H9 (cell line): ENCODE data around the gene SLCO4A1. TPM values are rescaled to one million over a fixed set of nuclear protein-coding genes. Genes with fewer than 3 reads are reported as not detected.

ENCODE experiments used
- DNase-seq: peaks from one replicate; pipeline ENCODE4 v3.0.0-alpha.2; 2017
- H2AFZ ChIP-seq: one replicate; pipeline ENCODE4 v1.6.1; 2013; ENCODE audit warnings: mild to moderate bottlenecking, low read length, control low read depth, moderate library complexity
- H2AK5ac ChIP-seq: 2 replicates; pipeline ENCODE4 v1.6.1; 2013; ENCODE audit warnings: low read length, control low read depth, mixed read lengths; ENCODE audit not compliant: insufficient read length
- H2BK120ac ChIP-seq: one replicate; pipeline ENCODE4 v1.6.1; 2013; ENCODE audit warnings: low read depth, mild to moderate bottlenecking, low read length, control low read depth, inconsistent platforms; ENCODE audit not compliant: poor library complexity, severe bottlenecking
- H2BK12ac ChIP-seq: 2 replicates; pipeline ENCODE4 v1.6.1; 2013; ENCODE audit warnings: low read length, control low read depth, mixed read lengths, low read depth; ENCODE audit not compliant: insufficient read length
- H2BK15ac ChIP-seq: 2 replicates; pipeline ENCODE4 v1.6.1; 2013; ENCODE audit warnings: low read depth, low read length, control low read depth
- H2BK20ac ChIP-seq: one replicate; pipeline ENCODE4 v1.6.1; 2013; ENCODE audit warnings: low read depth, mild to moderate bottlenecking, low read length, control low read depth, inconsistent platforms; ENCODE audit not compliant: poor library complexity, severe bottlenecking
- H2BK5ac ChIP-seq: 2 replicates; pipeline ENCODE4 v1.6.1; 2013; ENCODE audit warnings: low read length, control low read depth, mixed read lengths; ENCODE audit not compliant: insufficient read length
- H3K14ac ChIP-seq: 2 replicates; pipeline ENCODE4 v1.6.1; 2013; ENCODE audit warnings: low read length, control low read depth; ENCODE audit not compliant: insufficient read depth
- H3K18ac ChIP-seq: 2 replicates; pipeline ENCODE4 v1.6.1; 2013; ENCODE audit warnings: low read depth, mild to moderate bottlenecking, mixed read lengths, low read length, control low read depth; ENCODE audit not compliant: insufficient read length
- H3K23ac ChIP-seq: 2 replicates; pipeline ENCODE4 v1.6.1; 2013; ENCODE audit warnings: low read length, control low read depth, mixed read lengths, low read depth; ENCODE audit not compliant: insufficient read length
- H3K23me2 ChIP-seq: 2 replicates; pipeline ENCODE4 v1.6.1; 2013; ENCODE audit warnings: low read depth, mild to moderate bottlenecking, mixed read lengths, low read length, control low read depth; ENCODE audit not compliant: insufficient read length, poor library complexity, severe bottlenecking
- H3K27ac ChIP-seq: 2 replicates; pipeline ENCODE4 v1.5.1; 2013; ENCODE audit warnings: low read length, control low read depth, mixed read lengths, low read depth; ENCODE audit not compliant: insufficient read length
- H3K27me3 ChIP-seq: 2 replicates; pipeline ENCODE4 v1.6.1; 2013; ENCODE audit warnings: low read length, control low read depth, inconsistent platforms; ENCODE audit not compliant: insufficient read depth
- H3K4ac ChIP-seq: 2 replicates; pipeline ENCODE4 v1.6.1; 2013; ENCODE audit warnings: low read depth, mild to moderate bottlenecking, control low read depth, inconsistent platforms, low read length, moderate library complexity
- H3K4me1 ChIP-seq: 2 replicates; pipeline ENCODE4 v1.6.1; 2013; ENCODE audit warnings: low read length, control low read depth, inconsistent platforms; ENCODE audit not compliant: insufficient read depth
- H3K4me2 ChIP-seq: 2 replicates; pipeline ENCODE4 v1.6.1; 2013; ENCODE audit warnings: low read length, control low read depth, mixed read lengths; ENCODE audit not compliant: insufficient read length, insufficient read depth
- H3K56ac ChIP-seq: 2 replicates; pipeline ENCODE4 v1.6.1; 2013; ENCODE audit warnings: low read depth, mild to moderate bottlenecking, mixed read lengths, low read length, control low read depth; ENCODE audit not compliant: insufficient read length
- H3K79me1 ChIP-seq: 2 replicates; pipeline ENCODE4 v1.6.1; 2013; ENCODE audit warnings: low read depth, mild to moderate bottlenecking, moderate library complexity, low read length, control low read depth, inconsistent platforms; ENCODE audit not compliant: insufficient read depth, poor library complexity, severe bottlenecking
- H3K79me2 ChIP-seq: 2 replicates; pipeline ENCODE4 v1.6.1; 2013; ENCODE audit warnings: low read length, control low read depth, inconsistent platforms; ENCODE audit not compliant: insufficient read depth
- H3K9ac ChIP-seq: 2 replicates; pipeline ENCODE4 v1.6.1; 2013; ENCODE audit warnings: low read length, control low read depth, mixed read lengths; ENCODE audit not compliant: insufficient read length; ENCODE audit errors: extremely low read depth
- H3K9me3 ChIP-seq: one replicate; pipeline ENCODE4 v1.6.1; 2013; ENCODE audit warnings: low read depth, low read length, inconsistent platforms; ENCODE audit not compliant: control insufficient read depth
- H3T11ph ChIP-seq: one replicate; pipeline ENCODE4 v1.6.1; 2013; ENCODE audit warnings: mild to moderate bottlenecking, low read length, control low read depth, inconsistent platforms
- H4K20me1 ChIP-seq: one replicate; pipeline ENCODE4 v1.6.1; 2013; ENCODE audit not compliant: control insufficient read depth, insufficient read length, insufficient read depth
- H4K5ac ChIP-seq: 2 replicates; pipeline ENCODE4 v1.6.1; 2013; ENCODE audit warnings: low read depth, mild to moderate bottlenecking, mixed read lengths, low read length, control low read depth; ENCODE audit not compliant: insufficient read length
- H4K8ac ChIP-seq: replicated peaks from 2 replicates; pipeline ENCODE4 v1.6.1; 2013; ENCODE audit warnings: low read length, control low read depth, mixed read lengths, low read depth; ENCODE audit not compliant: insufficient read length
- H4K91ac ChIP-seq: 2 replicates; pipeline ENCODE4 v1.6.1; 2013; ENCODE audit warnings: low read depth, mild to moderate bottlenecking, moderate library complexity, mixed read lengths, low read length, control low read depth; ENCODE audit not compliant: insufficient read length
- H3K27ac Mint-ChIP-seq, 3 experiments: 2 replicates in 2 of 3; 3 replicates in 1 of 3; pipeline ENCODE4 v1.8.0; 2020 to 2021; ENCODE audit warnings: mixed read lengths in 3 of 3, mild to moderate bottlenecking in 1 of 3, moderate library complexity in 1 of 3
- H3K27me3 Mint-ChIP-seq: 2 replicates; pipeline ENCODE4 v1.8.0; 2021; ENCODE audit warnings: low read depth, mild to moderate bottlenecking, moderate library complexity, mixed read lengths
- H3K36me3 Mint-ChIP-seq, 3 experiments: 2 replicates in 2 of 3; 3 replicates in 1 of 3; pipeline ENCODE4 v1.8.0; 2020 to 2021; ENCODE audit warnings: low read depth in 3 of 3, mixed read lengths in 3 of 3; ENCODE audit not compliant: insufficient read depth in 1 of 3
- H3K4me1 Mint-ChIP-seq, 2 experiments: 2 replicates each; pipeline ENCODE4 v1.8.0; 2020; ENCODE audit warnings: mixed read lengths in 2 of 2
- H3K4me3 Mint-ChIP-seq, 2 experiments: 2 replicates in 1 of 2; 3 replicates in 1 of 2; pipeline ENCODE4 v1.8.0; 2020 to 2021; ENCODE audit warnings: mild to moderate bottlenecking in 2 of 2, mixed read lengths in 2 of 2, moderate library complexity in 1 of 2
- H3K9me3 Mint-ChIP-seq, 2 experiments: 2 replicates in 1 of 2; 3 replicates in 1 of 2; pipeline ENCODE4 v1.8.0; 2020; ENCODE audit warnings: mild to moderate bottlenecking in 2 of 2, mixed read lengths in 2 of 2, moderate library complexity in 1 of 2
- WGBS: extraction: QIAGEN DNeasy Blood & Tissue Kit; methylation state at CpG from one replicate; pipeline ENCODE4 v1.1.7; 2013; ENCODE audit warnings: missing lambda C conversion rate, low lambda C conversion rate, mixed read lengths; ENCODE audit not compliant: insufficient read length; ENCODE audit errors: extremely low coverage; 5-methylcytosine and 5-hydroxymethylcytosine counted together
- total RNA-seq: library from RNA; stranded (reverse); gene quantifications from 2 replicates; pipeline ENCODE4 v1.2.1, GENCODE V29; 2021
- TF ChIP-seq, protein P1 (sequence below): fragments of 200-600 bp; sonication (generic); conservative IDR thresholded peaks from 3 replicates; pipeline ENCODE4 v1.8.0; 2021; ENCODE audit warnings: antibody characterized with exemption, mild to moderate bottlenecking

Gene SLCO4A1
- total RNA-seq, 1 experiment from 2014 or later = 9.4 TPM

DNA sequence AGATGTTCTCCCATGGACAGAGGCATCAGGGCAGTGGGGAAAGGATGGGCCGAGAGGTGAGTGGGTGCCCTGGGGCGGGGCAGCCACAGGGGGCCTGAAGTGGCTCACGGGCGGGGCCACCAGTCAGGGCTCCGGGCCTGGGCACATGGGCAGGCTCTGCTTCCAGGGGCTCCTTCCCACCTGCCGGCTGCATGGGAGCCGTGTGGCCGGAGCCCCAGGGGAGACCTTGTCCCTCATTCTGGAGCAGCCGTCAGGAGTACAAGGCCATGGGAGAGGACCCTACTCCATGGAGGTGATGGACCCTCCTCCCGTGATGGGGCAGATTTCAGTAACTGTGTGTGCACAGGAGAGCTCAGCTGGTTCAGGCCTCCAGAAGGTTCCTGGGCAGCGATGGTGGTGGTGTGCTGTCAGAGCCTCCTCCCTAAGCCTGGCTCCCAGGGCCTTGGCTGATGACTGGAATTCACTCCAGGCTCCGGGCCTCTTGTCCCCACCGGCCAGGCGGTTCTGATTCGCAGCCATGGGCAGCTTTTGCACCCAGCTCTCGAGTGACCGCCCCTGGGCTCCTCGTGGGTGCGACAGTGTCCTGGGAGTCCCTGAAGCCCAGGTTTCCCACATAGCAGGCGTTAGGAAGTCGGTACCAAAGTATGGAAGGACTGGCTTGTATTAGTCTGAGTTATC is 6.2 kb downstream of the SLCO4A1 start:
- H3K79me2 ChIP-seq = peaks cover 3% of the 10 kb centered on the region; the same call in 1 of the 2 replicates
- no peaks in the 10 kb centered on the region for H3K79me1 ChIP-seq
- no peak overlapping the region for H3K4ac ChIP-seq
- no peak overlapping the region for H3K14ac ChIP-seq
- H2AK5ac ChIP-seq = no peak overlapping the region
- Mint-ChIP-seq H3K9me3 (no peaks in the 10 kb centered on the region), H3K4me1 (peaks cover 19 to 32% of the 10 kb centered on the region in 2 experiments), H3K27ac (no peak overlapping the region), H3K36me3 (peaks cover 0 to 2% (median 2%) of the 10 kb centered on the region in 3 experiments; a peak in 1 of 7 replicates), H3K27me3 (peaks cover 18% of the 10 kb centered on the region), H3K4me3 (no peak overlapping the region)
- no peaks in the 10 kb centered on the region for H3K9me3 ChIP-seq
- H2BK20ac ChIP-seq = no peak overlapping the region
- H3K23ac ChIP-seq = no peak overlapping the region
- peaks cover 2% of the 10 kb centered on the region; the same call in 1 of the 2 replicates for H3K27me3 ChIP-seq
- no peaks in the 10 kb centered on the region for H3K23me2 ChIP-seq
- no peak overlapping the region for H2AFZ ChIP-seq
- TF ChIP-seq, protein P1, sequence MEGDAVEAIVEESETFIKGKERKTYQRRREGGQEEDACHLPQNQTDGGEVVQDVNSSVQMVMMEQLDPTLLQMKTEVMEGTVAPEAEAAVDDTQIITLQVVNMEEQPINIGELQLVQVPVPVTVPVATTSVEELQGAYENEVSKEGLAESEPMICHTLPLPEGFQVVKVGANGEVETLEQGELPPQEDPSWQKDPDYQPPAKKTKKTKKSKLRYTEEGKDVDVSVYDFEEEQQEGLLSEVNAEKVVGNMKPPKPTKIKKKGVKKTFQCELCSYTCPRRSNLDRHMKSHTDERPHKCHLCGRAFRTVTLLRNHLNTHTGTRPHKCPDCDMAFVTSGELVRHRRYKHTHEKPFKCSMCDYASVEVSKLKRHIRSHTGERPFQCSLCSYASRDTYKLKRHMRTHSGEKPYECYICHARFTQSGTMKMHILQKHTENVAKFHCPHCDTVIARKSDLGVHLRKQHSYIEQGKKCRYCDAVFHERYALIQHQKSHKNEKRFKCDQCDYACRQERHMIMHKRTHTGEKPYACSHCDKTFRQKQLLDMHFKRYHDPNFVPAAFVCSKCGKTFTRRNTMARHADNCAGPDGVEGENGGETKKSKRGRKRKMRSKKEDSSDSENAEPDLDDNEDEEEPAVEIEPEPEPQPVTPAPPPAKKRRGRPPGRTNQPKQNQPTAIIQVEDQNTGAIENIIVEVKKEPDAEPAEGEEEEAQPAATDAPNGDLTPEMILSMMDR = no peak
- no peak overlapping the region for H4K91ac ChIP-seq
- H4K20me1 ChIP-seq = no peaks in the 10 kb centered on the region
- H3K27ac ChIP-seq = no peak overlapping the region
- H2BK12ac ChIP-seq = no peak overlapping the region
- no peak overlapping the region for H3K18ac ChIP-seq
- H3K4me2 ChIP-seq = no peak overlapping the region
- H4K8ac ChIP-seq = no peak overlapping the region
- WGBS = no CpG with 5 or more reads among the region's 21 CpGs
- H3T11ph ChIP-seq = no peak overlapping the region
- H2BK15ac ChIP-seq = no peak overlapping the region
- DNase-seq = no peak
- no peak overlapping the region for H3K56ac ChIP-seq
- H2BK5ac ChIP-seq = no peak overlapping the region
- no peak overlapping the region for H4K5ac ChIP-seq
- peaks cover 2% of the 10 kb centered on the region for H3K4me1 ChIP-seq
- no peak overlapping the region for H3K9ac ChIP-seq
- no peak overlapping the region for H2BK120ac ChIP-seq
